ENCODE measurements around the gene FBXO42.
"Not testable (repeated sequence)": the region's sequence is repeated elsewhere in the genome, so short reads cannot be mapped to it uniquely, and the experiment has no call there.

Gene FBXO42

GRCh38 chr1:16215882-16216753, 136.2 kb downstream of the FBXO42 start:
- peak; percentile 77 for DNase-seq

GRCh38 chr1:16215240-16215639, 137.0 kb downstream of the FBXO42 start:
- DNase-seq: not testable (repeated sequence)

- not testable (repeated sequence) for DNase-seq
These were observed 138.7 kb downstream of the FBXO42 start for GRCh38 chr1:16213544-16213943.

- no peak for DNase-seq
These were observed 139.3 kb downstream of the FBXO42 start for GRCh38 chr1:16213013-16213412.

GRCh38 chr1:16212251-16212961, 139.9 kb downstream of the FBXO42 start, which contains the start of gene ARHGEF19:
ARHGEF19 (minus strand) TSS chr1:16212652; CDS start chr1:16209054, 3,598 bp downstream.
- DNase-seq: no peak

GRCh38 chr1:16211824-16212223, 140.5 kb downstream of the FBXO42 start:
- no peak for DNase-seq

GRCh38 chr1:16210581-16210980, 141.7 kb downstream of the FBXO42 start:
- DNase-seq: no peak

GRCh38 chr1:16209847-16210407, 142.4 kb downstream of the FBXO42 start:
- DNase-seq: no peak

GRCh38 chr1:16209132-16209846, 143.0 kb downstream of the FBXO42 start:
- DNase-seq: no peak

GRCh38 chr1:16208270-16208987, 143.9 kb downstream of the FBXO42 start:
- DNase-seq: no peak

GRCh38 chr1:16207318-16208269, 144.7 kb downstream of the FBXO42 start:
- DNase-seq: no peak

GRCh38 chr1:16206547-16207317, 145.5 kb downstream of the FBXO42 start:
- peak; percentile 97 for DNase-seq

- DNase-seq: no peak
These were observed 146.3 kb downstream of the FBXO42 start for GRCh38 chr1:16205891-16206546.

- DNase-seq: no peak
These were observed 147.0 kb downstream of the FBXO42 start for GRCh38 chr1:16205334-16205671.

- peak; percentile 52 for DNase-seq
These were observed 147.5 kb downstream of the FBXO42 start for GRCh38 chr1:16204634-16205333.

- DNase-seq: no peak
These were observed 148.1 kb downstream of the FBXO42 start for GRCh38 chr1:16204216-16204615.

- DNase-seq: no peak
These were observed 148.7 kb downstream of the FBXO42 start for GRCh38 chr1:16203550-16203949.

GRCh38 chr1:16202281-16203210, 149.7 kb downstream of the FBXO42 start:
- DNase-seq: no peak

Measured in stimulated activated CD4-positive, alpha-beta T cell treated with anti-CD3 and anti-CD28 coated beads, Interleukin-15, amount 100 ng/mL, for 24 hours (primary cell).